ENCODE results near the gene MASTL.

The MASTL gene

GRCh38 chr10:27225642-27226257 is 70.6 kb downstream of the MASTL start:
- peak; percentile 20 for DNase-seq (ENCODE audit: low spot score)

GRCh38 chr10:27230022-27230421 is 74.9 kb downstream of the MASTL start:
- no peak for DNase-seq (ENCODE audit: low spot score)

GRCh38 chr10:27235706-27236105 is 80.6 kb downstream of the MASTL start:
- DNase-seq (ENCODE audit: low spot score), result no peak
